ENCODE data around the gene OSBPL6.

OSBPL6 gene

DNA sequence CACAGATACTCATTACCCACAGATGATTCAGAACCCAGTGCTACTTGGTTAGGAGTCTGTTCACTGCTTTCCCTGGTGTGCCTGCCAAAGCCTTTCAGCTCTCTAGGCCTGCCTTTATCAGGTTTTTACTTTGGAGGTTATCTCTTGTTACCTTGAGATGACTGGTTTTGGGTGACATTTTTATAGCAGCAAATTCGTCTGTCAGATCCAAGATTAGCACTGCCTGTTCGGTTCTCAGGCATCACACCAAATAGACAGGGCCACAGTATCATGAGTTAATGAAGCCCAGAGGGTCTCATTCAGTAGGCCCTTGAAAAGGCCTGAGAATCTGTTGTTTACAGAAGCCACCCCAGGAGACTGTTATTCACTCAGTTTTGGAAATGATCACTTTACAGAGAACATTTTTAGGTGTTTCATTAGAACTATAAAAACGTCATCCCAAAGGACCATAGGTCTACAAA lies 121.2 kb downstream of the OSBPL6 start:
- no peak overlapping the region for H2AFZ ChIP-seq (ENCODE audit: insufficient read depth, low read length, poor library complexity)
- no peak overlapping the region for H3K27ac ChIP-seq (ENCODE audit: low read depth, low read length)
- no peak for DNase-seq
- no peaks in the 10 kb centered on the region for H3K9me3 ChIP-seq (ENCODE audit: insufficient read depth, low read depth, low read length)
- H3K79me1 ChIP-seq (ENCODE audit: low read length), result no peaks in the 10 kb centered on the region
- H3K14ac ChIP-seq (ENCODE audit: low read length), result no peak overlapping the region
- H2BK5ac ChIP-seq (ENCODE audit: low read depth, low read length, poor library complexity), result no peak overlapping the region
- WGBS (ENCODE audit: extremely low coverage, insufficient coverage, insufficient read length), result no CpG with 5 or more reads among the region's 3 CpGs
- no peaks in the 10 kb centered on the region for H3K4me1 ChIP-seq (ENCODE audit: control insufficient read depth in 1 of 2, insufficient read depth in 2 of 2, low read length in 2 of 2)
- no peaks in the 10 kb centered on the region for H3K27me3 ChIP-seq (ENCODE audit: insufficient read depth, low read length)
- H2AK5ac ChIP-seq (ENCODE audit: low read length), result no peak overlapping the region
- H2BK120ac ChIP-seq (ENCODE audit: insufficient read depth, low read length, poor library complexity), result no peak overlapping the region
- no peaks in the 10 kb centered on the region for H3K36me3 ChIP-seq (ENCODE audit: control insufficient read depth in 1 of 2, insufficient read depth in 2 of 2, low read length in 2 of 2)
- no peak overlapping the region for H3K4me3 ChIP-seq (ENCODE audit: low read depth, low read length)
- H2BK12ac ChIP-seq (ENCODE audit: low read length), result no peak overlapping the region
- no peak overlapping the region for H4K91ac ChIP-seq (ENCODE audit: low read depth, low read length)
- H3K79me2 ChIP-seq (ENCODE audit: control insufficient read depth, insufficient read depth, low read length, poor library complexity), result no peaks in the 10 kb centered on the region
- H4K12ac ChIP-seq (ENCODE audit: low read depth, low read length), result no peak overlapping the region
- H4K8ac ChIP-seq (ENCODE audit: low read depth, low read length), result no peak overlapping the region
- no peak overlapping the region for H3K4me2 ChIP-seq (ENCODE audit: low read length)
- no peak overlapping the region for H3K23ac ChIP-seq (ENCODE audit: low read length)
- H3K9ac ChIP-seq (ENCODE audit: low read length), result no peak overlapping the region
- no peak overlapping the region for H3K18ac ChIP-seq (ENCODE audit: low read length)
- no peak overlapping the region for H3K4ac ChIP-seq (ENCODE audit: low read depth, low read length)

DNA sequence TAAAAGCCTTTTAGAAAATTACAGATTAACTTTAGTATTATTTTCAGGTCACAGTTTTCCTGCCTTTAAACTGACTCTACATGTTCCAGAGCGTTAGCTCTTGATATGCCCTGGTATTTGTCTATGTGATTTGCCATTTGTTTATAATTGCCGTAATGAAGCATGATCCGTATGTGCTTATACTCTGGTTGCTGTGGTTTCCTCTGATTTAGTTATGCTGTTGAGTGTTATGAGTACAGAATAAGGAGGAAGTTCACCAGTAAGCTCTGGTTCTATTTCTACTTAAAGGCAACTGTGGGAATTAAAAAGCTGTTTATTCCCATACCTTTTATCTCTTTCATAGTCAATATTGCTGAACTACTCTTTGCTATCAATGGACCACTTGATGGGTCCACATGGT lies 123.5 kb downstream of the OSBPL6 start:
- no CpG with 5 or more reads among the region's 3 CpGs for whole genome bisulfite sequencing (ENCODE audit: extremely low coverage, insufficient coverage, insufficient read length)
- Histone ChIP-seq H3K4ac (ENCODE audit: low read depth, low read length) (no peak overlapping the region), H4K8ac (ENCODE audit: low read depth, low read length) (no peak overlapping the region), H3K27ac (ENCODE audit: low read depth, low read length) (no peak overlapping the region), H4K91ac (ENCODE audit: low read depth, low read length) (no peak overlapping the region), H2BK5ac (ENCODE audit: low read depth, low read length, poor library complexity) (no peak overlapping the region), H2AK5ac (ENCODE audit: low read length) (no peak overlapping the region), H3K9ac (ENCODE audit: low read length) (no peak overlapping the region), H3K36me3 (ENCODE audit: control insufficient read depth in 1 of 2, insufficient read depth in 2 of 2, low read length in 2 of 2) (no peaks in the 10 kb centered on the region), H3K14ac (ENCODE audit: low read length) (no peak overlapping the region), H3K79me1 (ENCODE audit: low read length) (no peaks in the 10 kb centered on the region), H3K79me2 (ENCODE audit: control insufficient read depth, insufficient read depth, low read length, poor library complexity) (no peaks in the 10 kb centered on the region), H3K4me3 (ENCODE audit: low read depth, low read length) (no peak overlapping the region), H3K4me1 (ENCODE audit: control insufficient read depth in 1 of 2, insufficient read depth in 2 of 2, low read length in 2 of 2) (no peaks in the 10 kb centered on the region), H3K23ac (ENCODE audit: low read length) (no peak overlapping the region), H2AFZ (ENCODE audit: insufficient read depth, low read length, poor library complexity) (no peak overlapping the region), H2BK120ac (ENCODE audit: insufficient read depth, low read length, poor library complexity) (no peak overlapping the region), H3K18ac (ENCODE audit: low read length) (no peak overlapping the region), H3K4me2 (ENCODE audit: low read length) (no peak overlapping the region), H4K12ac (ENCODE audit: low read depth, low read length) (no peak overlapping the region), H3K9me3 (ENCODE audit: insufficient read depth, low read depth, low read length) (no peaks in the 10 kb centered on the region), H3K27me3 (ENCODE audit: insufficient read depth, low read length) (no peaks in the 10 kb centered on the region), H2BK12ac (ENCODE audit: low read length) (no peak overlapping the region)
- DNase-seq, result no peak

- Histone ChIP-seq H3K27me3 (ENCODE audit: insufficient read depth, low read length) (no peaks in the 10 kb centered on the region), H2BK5ac (ENCODE audit: low read depth, low read length, poor library complexity) (no peak overlapping the region), H3K79me2 (ENCODE audit: control insufficient read depth, insufficient read depth, low read length, poor library complexity) (no peaks in the 10 kb centered on the region), H3K9me3 (ENCODE audit: insufficient read depth, low read depth, low read length) (no peaks in the 10 kb centered on the region), H3K79me1 (ENCODE audit: low read length) (no peaks in the 10 kb centered on the region), H3K4me3 (ENCODE audit: low read depth, low read length) (no peak overlapping the region), H3K4me1 (ENCODE audit: control insufficient read depth in 1 of 2, insufficient read depth in 2 of 2, low read length in 2 of 2) (no peaks in the 10 kb centered on the region), H4K12ac (ENCODE audit: low read depth, low read length) (no peak overlapping the region), H3K23ac (ENCODE audit: low read length) (no peak overlapping the region), H3K14ac (ENCODE audit: low read length) (no peak overlapping the region), H2BK12ac (ENCODE audit: low read length) (no peak overlapping the region), H3K4ac (ENCODE audit: low read depth, low read length) (no peak overlapping the region), H2AFZ (ENCODE audit: insufficient read depth, low read length, poor library complexity) (no peak overlapping the region), H3K27ac (ENCODE audit: low read depth, low read length) (no peak overlapping the region), H3K9ac (ENCODE audit: low read length) (no peak overlapping the region), H2AK5ac (ENCODE audit: low read length) (no peak overlapping the region), H4K8ac (ENCODE audit: low read depth, low read length) (no peak overlapping the region), H3K18ac (ENCODE audit: low read length) (no peak overlapping the region), H4K91ac (ENCODE audit: low read depth, low read length) (no peak overlapping the region), H2BK120ac (ENCODE audit: insufficient read depth, low read length, poor library complexity) (no peak overlapping the region), H3K36me3 (ENCODE audit: control insufficient read depth in 1 of 2, insufficient read depth in 2 of 2, low read length in 2 of 2) (no peaks in the 10 kb centered on the region), H3K4me2 (ENCODE audit: low read length) (no peak overlapping the region)
- DNase-seq, result no peak
- no CpG with 5 or more reads among the region's 4 CpGs for WGBS (ENCODE audit: extremely low coverage, insufficient coverage, insufficient read length)
Measured at GRCh38 chr2:178320011-178320585, 125.8 kb downstream of the OSBPL6 start.

DNA sequence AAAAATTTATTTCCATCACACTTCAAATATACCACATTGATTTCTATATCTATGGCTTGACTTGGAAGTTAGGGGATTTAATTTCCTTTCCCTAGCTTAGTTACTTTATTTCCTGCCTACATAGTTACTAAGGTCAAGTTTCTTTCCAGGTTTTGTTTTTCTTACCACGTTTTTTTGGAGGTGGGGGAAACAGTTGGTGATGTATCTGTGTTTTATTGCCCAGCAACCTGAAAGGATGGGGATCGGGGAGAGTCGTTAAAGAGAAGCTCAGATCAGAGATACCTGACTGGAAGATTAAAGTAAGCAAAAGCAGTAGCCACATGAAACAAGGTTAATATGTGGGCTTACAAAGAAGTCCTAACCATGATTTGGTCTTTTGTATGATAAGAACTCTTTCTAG lies 127.8 kb downstream of the OSBPL6 start:
- no CpG with 5 or more reads among the region's 3 CpGs for WGBS (ENCODE audit: extremely low coverage, insufficient coverage, insufficient read length)

More for the DNA sequence above, 127.8 kb downstream of the OSBPL6 start:
- no peak overlapping the region for H4K91ac ChIP-seq (ENCODE audit: low read depth, low read length)
- H3K27me3 ChIP-seq (ENCODE audit: insufficient read depth, low read length), result no peaks in the 10 kb centered on the region
- no peak overlapping the region for H3K4me3 ChIP-seq (ENCODE audit: low read depth, low read length)
- no peaks in the 10 kb centered on the region for H3K79me1 ChIP-seq (ENCODE audit: low read length)
- no peak overlapping the region for H3K23ac ChIP-seq (ENCODE audit: low read length)
- H2BK120ac ChIP-seq (ENCODE audit: insufficient read depth, low read length, poor library complexity), result no peak overlapping the region
- H4K8ac ChIP-seq (ENCODE audit: low read depth, low read length), result no peak overlapping the region
- no peak overlapping the region for H3K14ac ChIP-seq (ENCODE audit: low read length)
- DNase-seq, result no peak
- no peak overlapping the region for H2BK12ac ChIP-seq (ENCODE audit: low read length)
- no peak overlapping the region for H2AFZ ChIP-seq (ENCODE audit: insufficient read depth, low read length, poor library complexity)
- no peak overlapping the region for H3K27ac ChIP-seq (ENCODE audit: low read depth, low read length)
- no peak overlapping the region for H2BK5ac ChIP-seq (ENCODE audit: low read depth, low read length, poor library complexity)
- H3K4ac ChIP-seq (ENCODE audit: low read depth, low read length), result no peak overlapping the region
- H3K4me1 ChIP-seq (ENCODE audit: control insufficient read depth in 1 of 2, insufficient read depth in 2 of 2, low read length in 2 of 2), result no peaks in the 10 kb centered on the region
- no peak overlapping the region for H3K18ac ChIP-seq (ENCODE audit: low read length)
- no peak overlapping the region for H3K4me2 ChIP-seq (ENCODE audit: low read length)
- H3K36me3 ChIP-seq (ENCODE audit: control insufficient read depth in 1 of 2, insufficient read depth in 2 of 2, low read length in 2 of 2), result no peaks in the 10 kb centered on the region
- H3K9me3 ChIP-seq (ENCODE audit: insufficient read depth, low read depth, low read length), result no peaks in the 10 kb centered on the region
- no peaks in the 10 kb centered on the region for H3K79me2 ChIP-seq (ENCODE audit: control insufficient read depth, insufficient read depth, low read length, poor library complexity)
- no peak overlapping the region for H2AK5ac ChIP-seq (ENCODE audit: low read length)
- no peak overlapping the region for H4K12ac ChIP-seq (ENCODE audit: low read depth, low read length)
- no peak overlapping the region for H3K9ac ChIP-seq (ENCODE audit: low read length)

All from trophoblast cell (in vitro differentiated cells and primary cell).